T-helper 17 cell (primary cell): ENCODE results near the gene POC1B. TPM values are rescaled to one million over a fixed set of nuclear protein-coding genes. Genes with fewer than 3 reads are reported as not detected.
A peak's percentile ranks its signal among the peaks of the same experiment; 100 is the strongest.

ENCODE experiments used
- ATAC-seq: fragments of 150-1000 bp; cut with Tn5 transposase; 2 replicates; pipeline ENCODE4 v1.10.0; 2021; ENCODE audit warnings: mild to moderate bottlenecking, moderate library complexity
- DNase-seq, 3 donors: peaks; one replicate each; pipeline versions ENCODE4 v3.0.0 to v3.0.0-alpha.2; 2020 to 2021
- H3K9me3 ChIP-seq: one replicate; pipeline ENCODE4 v1.7.0; 2013; ENCODE audit warnings: low read length, mild to moderate bottlenecking; ENCODE audit not compliant: control insufficient read depth, poor library complexity, severe bottlenecking
- H3K27ac Mint-ChIP-seq: one replicate; pipeline ENCODE4 v1.8.0; 2022; ENCODE audit warnings: mild to moderate bottlenecking, moderate library complexity, mixed read lengths
- H3K27me3 Mint-ChIP-seq: one replicate; pipeline ENCODE4 v1.8.0; 2022; ENCODE audit warnings: mixed read lengths
- H3K36me3 Mint-ChIP-seq: one replicate; pipeline ENCODE4 v1.8.0; 2022; ENCODE audit warnings: low read depth, mixed read lengths
- H3K4me1 Mint-ChIP-seq: one replicate; pipeline ENCODE4 v1.8.0; 2022; ENCODE audit warnings: mild to moderate bottlenecking, mixed read lengths
- H3K4me3 Mint-ChIP-seq: one replicate; pipeline ENCODE4 v1.8.0; 2022; ENCODE audit warnings: mild to moderate bottlenecking, moderate library complexity, mixed read lengths
- total RNA-seq, 4 donors: library from RNA in 2 of 4; stranded (reverse) in 2 of 4; gene quantifications; one replicate each; pipeline ENCODE4 v1.2.3 and lab custom pipeline; 2022 to 2026

The POC1B gene
- total RNA-seq (10 to 100 TPM; 18.2 to 22.0 TPM), total RNA-seq (lab: John Stamatoyannopoulos, UW) (17.7 to 22.8 reads per million in 2 donors)

- H3K4me1 Mint-ChIP-seq: peaks cover 42% of the 10 kb centered on the region
- peak within 1 kb of the TSS; percentile 95 for H3K4me3 Mint-ChIP-seq
- peaks cover 2% of the 10 kb centered on the region for H3K36me3 Mint-ChIP-seq
- H3K27ac Mint-ChIP-seq: peak within 1 kb of the TSS; percentile 88
- H3K27me3 Mint-ChIP-seq: no peaks in the 10 kb centered on the region
- H3K9me3 ChIP-seq: no peaks in the 10 kb centered on the region
- ATAC-seq (peak; percentile 51), DNase-seq (peak; percentile 35 to 41 (median 35))
Measured at GRCh38 chr12:89525824-89526770, at the start of gene POC1B. POC1B (minus strand) TSS chr12:89526047; CDS start chr12:89525895, 152 bp downstream.

DNA sequence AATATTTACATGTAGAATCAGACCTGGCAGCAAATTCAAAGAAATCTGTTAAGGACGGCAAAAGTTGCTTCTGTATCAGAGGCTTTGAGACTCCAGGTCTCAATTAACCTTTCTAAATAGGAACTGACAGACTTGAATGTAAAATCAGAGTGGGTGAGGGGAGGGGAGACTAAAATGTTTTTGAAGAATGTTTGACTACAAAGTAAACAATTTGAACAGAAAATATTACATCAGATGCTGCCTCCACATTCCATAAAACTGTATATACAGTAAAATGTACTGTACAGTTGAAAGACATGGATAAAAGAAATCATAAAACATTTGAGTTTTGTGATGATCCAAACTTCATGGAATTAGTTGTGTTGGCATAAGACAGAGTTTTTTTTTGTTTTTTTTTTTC, 49.5 kb upstream of the POC1B start:
- Mint-ChIP-seq H3K4me3 (no peak overlapping the region), H3K36me3 (no peaks in the 10 kb centered on the region), H3K4me1 (no peaks in the 10 kb centered on the region), H3K27me3 (no peaks in the 10 kb centered on the region), H3K27ac (no peak overlapping the region)
- DNase-seq (no peak), ATAC-seq (no peak)
- H3K9me3 ChIP-seq: no peaks in the 10 kb centered on the region

DNA sequence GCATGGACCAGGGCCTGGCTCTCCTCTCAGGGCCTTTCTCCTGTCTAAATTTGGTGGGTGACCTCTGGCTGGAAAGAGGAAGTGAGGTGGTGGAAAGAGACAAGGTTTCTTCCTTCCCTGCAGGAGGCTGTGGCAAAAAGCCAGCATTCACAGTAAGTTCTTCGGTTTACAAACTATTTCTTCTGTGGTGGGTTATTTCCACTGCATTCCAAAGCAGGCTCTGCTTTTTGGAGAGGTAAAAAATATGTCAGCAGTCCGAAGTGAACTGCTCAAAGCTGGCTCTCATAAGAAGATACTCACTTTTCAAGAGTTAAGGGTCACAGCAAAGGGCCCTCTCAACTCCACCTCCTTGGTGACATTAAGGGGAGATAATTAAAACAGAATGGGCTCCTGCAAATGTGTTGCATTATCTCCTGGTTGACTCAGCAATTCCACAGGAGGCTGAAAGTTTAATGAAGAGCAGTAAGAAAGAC, 48.9 kb upstream of the POC1B start:
- ATAC-seq (no peak), DNase-seq (no peak)
- no peaks in the 10 kb centered on the region for H3K9me3 ChIP-seq
- Mint-ChIP-seq H3K27ac (no peak overlapping the region), H3K36me3 (no peaks in the 10 kb centered on the region), H3K4me3 (no peak overlapping the region), H3K4me1 (no peaks in the 10 kb centered on the region), H3K27me3 (no peaks in the 10 kb centered on the region)

DNA sequence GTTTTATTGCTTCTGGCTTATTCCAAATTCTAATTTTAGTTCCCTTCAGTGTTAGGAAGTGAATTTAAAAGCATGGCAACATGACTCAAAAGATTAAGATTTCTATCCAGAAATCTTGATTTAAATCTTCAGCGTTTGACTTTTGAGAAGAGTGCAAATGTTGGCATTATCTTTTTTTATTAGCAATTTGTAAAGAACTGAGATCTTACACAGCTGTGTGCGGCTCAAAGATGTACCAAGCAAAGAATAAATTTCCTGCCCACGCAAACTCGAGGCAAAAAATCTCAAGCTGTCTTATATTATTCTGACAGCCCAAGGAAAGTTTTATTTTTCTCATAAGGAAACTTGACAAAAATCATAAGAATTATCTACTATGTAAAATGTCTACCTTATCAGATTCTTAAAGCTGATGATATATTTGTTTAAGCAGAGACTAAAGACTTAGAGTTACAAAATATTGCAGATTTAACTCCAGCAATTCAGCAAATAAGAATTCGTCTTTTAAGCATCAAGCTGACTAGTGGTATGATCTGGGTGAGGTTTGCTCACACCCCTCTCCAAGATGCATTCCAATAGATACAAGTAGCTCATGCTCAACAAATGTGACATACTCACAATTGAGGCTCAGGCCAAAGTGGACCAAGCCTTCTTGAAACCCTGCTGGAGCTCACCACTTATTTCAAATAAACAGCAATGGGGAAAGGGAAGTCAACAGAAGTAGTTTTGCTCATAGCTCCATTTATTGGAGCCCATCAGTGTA, 47.4 kb upstream of the POC1B start:
- Mint-ChIP-seq H3K36me3 (no peaks in the 10 kb centered on the region), H3K4me3 (no peak overlapping the region), H3K4me1 (no peaks in the 10 kb centered on the region), H3K27ac (no peak overlapping the region), H3K27me3 (no peaks in the 10 kb centered on the region)
- no peak for DNase-seq
- ATAC-seq: no peak
- no peaks in the 10 kb centered on the region for H3K9me3 ChIP-seq

DNA sequence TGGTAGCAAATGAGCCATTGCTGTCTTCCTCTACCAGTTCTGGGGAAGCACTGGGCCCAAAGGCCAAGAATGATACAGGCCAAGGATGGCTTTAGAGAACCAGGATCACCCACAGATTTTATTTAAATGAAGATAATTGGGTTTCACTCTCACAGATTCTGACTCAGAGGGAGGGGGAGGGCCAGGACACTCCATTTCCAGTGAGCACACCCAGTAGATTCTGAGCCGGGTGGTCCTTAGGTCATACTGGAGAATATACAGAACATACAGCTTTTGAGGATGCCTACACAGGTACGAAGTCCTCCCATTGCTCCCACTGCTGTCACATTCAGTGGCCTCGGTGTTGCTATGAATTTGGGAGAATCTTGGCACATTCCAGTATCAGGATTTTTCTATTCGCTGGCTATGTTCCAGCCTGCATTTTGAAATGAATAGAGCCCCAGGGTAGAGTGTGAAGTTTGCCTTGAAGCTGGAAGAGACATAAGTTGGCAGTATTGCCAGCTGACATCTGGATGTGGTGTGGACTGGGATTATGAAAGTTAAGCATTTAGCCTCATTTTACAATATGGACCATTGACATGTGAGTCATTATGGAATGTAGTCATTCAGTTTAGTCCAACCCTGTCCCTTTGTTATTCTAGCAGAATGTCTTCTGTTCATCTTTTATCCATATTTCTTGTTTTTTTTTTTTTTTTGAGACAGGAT, 45.8 kb upstream of the POC1B start:
- DNase-seq (no peak), ATAC-seq (no peak)
- Mint-ChIP-seq H3K4me1 (no peaks in the 10 kb centered on the region), H3K27me3 (no peaks in the 10 kb centered on the region), H3K27ac (no peak overlapping the region), H3K4me3 (no peak overlapping the region), H3K36me3 (peaks cover 3% of the 10 kb centered on the region)
- no peaks in the 10 kb centered on the region for H3K9me3 ChIP-seq

- DNase-seq (no peak), ATAC-seq (no peak)
- H3K27ac Mint-ChIP-seq: no peak overlapping the region
- no peaks in the 10 kb centered on the region for H3K27me3 Mint-ChIP-seq
- peaks cover 3% of the 10 kb centered on the region for H3K36me3 Mint-ChIP-seq
- H3K4me3 Mint-ChIP-seq: no peak overlapping the region
- H3K4me1 Mint-ChIP-seq: no peaks in the 10 kb centered on the region
- no peaks in the 10 kb centered on the region for H3K9me3 ChIP-seq
Measured at GRCh38 chr12:89568484-89568883, 42.6 kb upstream of the POC1B start.

GRCh38 chr12:89567691-89568239, 41.9 kb upstream of the POC1B start:
- no peaks in the 10 kb centered on the region for H3K27me3 Mint-ChIP-seq
- DNase-seq: no peak
- H3K36me3 Mint-ChIP-seq: peaks cover 3% of the 10 kb centered on the region
- H3K27ac Mint-ChIP-seq: no peak overlapping the region
- H3K4me1 Mint-ChIP-seq: no peaks in the 10 kb centered on the region
- H3K9me3 ChIP-seq: no peaks in the 10 kb centered on the region
- H3K4me3 Mint-ChIP-seq: no peak overlapping the region
- no peak for ATAC-seq

GRCh38 chr12:89566615-89567014, 40.8 kb upstream of the POC1B start:
- Mint-ChIP-seq H3K27ac (no peak overlapping the region), H3K4me1 (no peaks in the 10 kb centered on the region), H3K4me3 (no peak overlapping the region), H3K27me3 (no peaks in the 10 kb centered on the region), H3K36me3 (peaks cover 3% of the 10 kb centered on the region)
- ATAC-seq (no peak), DNase-seq (no peak)
- no peaks in the 10 kb centered on the region for H3K9me3 ChIP-seq

DNA sequence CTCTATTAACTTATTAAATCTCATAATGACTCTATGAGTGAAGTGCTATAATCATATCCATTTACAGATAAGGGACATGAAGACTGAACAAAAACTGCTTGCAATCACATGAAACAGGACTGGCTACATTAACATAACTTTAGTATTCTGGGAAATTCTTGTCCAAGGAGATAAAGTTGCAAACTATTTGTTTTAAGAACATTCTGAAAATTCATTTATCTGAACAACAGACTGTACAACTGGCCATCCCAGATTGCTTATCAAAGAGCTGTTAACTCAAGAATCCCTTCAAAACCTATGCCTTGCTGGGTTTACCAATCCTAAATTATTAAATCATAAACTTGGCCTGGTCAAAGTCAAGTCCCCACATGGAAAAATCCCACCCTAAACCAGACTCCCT, 39.2 kb upstream of the POC1B start:
- H3K36me3 Mint-ChIP-seq: peaks cover 3% of the 10 kb centered on the region
- H3K27me3 Mint-ChIP-seq: no peaks in the 10 kb centered on the region
- no peaks in the 10 kb centered on the region for H3K9me3 ChIP-seq
- ATAC-seq (no peak), DNase-seq (no peak)
- H3K4me1 Mint-ChIP-seq: no peaks in the 10 kb centered on the region
- no peak overlapping the region for H3K4me3 Mint-ChIP-seq
- no peak overlapping the region for H3K27ac Mint-ChIP-seq

GRCh38 chr12:89559753-89560152, 33.9 kb upstream of the POC1B start:
- ATAC-seq: no peak
- Mint-ChIP-seq H3K36me3 (no peaks in the 10 kb centered on the region), H3K27ac (no peak overlapping the region)

DNA sequence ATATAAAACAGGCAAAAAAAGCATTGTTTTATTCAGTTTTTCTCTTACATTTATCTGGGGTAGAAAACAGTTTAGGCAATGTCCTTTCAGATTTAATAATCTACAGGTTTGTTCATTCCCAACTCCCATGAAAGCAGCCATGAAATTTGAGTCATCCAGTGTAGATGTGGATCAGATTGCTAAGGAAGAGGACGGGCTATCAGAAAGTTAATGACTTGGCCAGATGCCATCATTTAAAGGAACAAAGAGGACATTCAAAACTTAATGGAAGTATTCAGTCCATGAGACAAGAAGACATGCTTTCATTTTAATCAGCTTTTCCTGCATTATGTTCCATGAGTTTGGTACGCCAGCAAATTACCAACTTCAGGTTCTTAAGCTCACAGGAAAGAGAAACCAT, 31.1 kb upstream of the POC1B start:
- ATAC-seq (no peak), DNase-seq (no peak)
- Mint-ChIP-seq H3K4me1 (no peaks in the 10 kb centered on the region), H3K27me3 (no peaks in the 10 kb centered on the region), H3K27ac (no peak overlapping the region), H3K4me3 (no peak overlapping the region), H3K36me3 (peaks cover 2% of the 10 kb centered on the region)
- H3K9me3 ChIP-seq: no peaks in the 10 kb centered on the region

More at GRCh38 chr12:89559753-89560152, 33.9 kb upstream of the POC1B start:
- Mint-ChIP-seq H3K4me3 (no peak overlapping the region), H3K27me3 (no peaks in the 10 kb centered on the region), H3K4me1 (no peaks in the 10 kb centered on the region)
- H3K9me3 ChIP-seq: no peaks in the 10 kb centered on the region
- no peak for DNase-seq

DNA sequence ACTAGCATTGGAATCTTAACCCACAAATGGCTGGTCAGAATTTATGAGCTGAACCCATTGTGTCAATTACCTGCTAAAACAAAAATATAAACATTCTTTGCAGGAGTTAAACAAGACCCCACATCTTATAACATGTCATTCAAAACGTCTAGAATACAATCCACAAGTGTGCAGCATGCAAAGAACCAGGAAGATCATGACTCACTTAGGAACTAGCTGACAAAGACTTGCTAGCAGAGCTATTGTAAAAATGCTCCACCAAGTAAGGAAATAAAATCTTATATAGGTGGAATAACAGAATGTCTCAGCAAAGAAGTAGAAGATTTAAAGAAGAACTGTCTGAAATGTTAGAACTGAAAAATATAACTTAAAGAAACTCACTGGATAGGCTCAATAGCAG, 26.5 kb upstream of the POC1B start:
- H3K27me3 Mint-ChIP-seq: no peaks in the 10 kb centered on the region
- H3K4me1 Mint-ChIP-seq: no peaks in the 10 kb centered on the region
- H3K9me3 ChIP-seq: no peaks in the 10 kb centered on the region
- H3K27ac Mint-ChIP-seq: no peak overlapping the region
- no peak for DNase-seq
- peaks cover 2% of the 10 kb centered on the region for H3K36me3 Mint-ChIP-seq
- ATAC-seq: no peak
- no peak overlapping the region for H3K4me3 Mint-ChIP-seq

DNA sequence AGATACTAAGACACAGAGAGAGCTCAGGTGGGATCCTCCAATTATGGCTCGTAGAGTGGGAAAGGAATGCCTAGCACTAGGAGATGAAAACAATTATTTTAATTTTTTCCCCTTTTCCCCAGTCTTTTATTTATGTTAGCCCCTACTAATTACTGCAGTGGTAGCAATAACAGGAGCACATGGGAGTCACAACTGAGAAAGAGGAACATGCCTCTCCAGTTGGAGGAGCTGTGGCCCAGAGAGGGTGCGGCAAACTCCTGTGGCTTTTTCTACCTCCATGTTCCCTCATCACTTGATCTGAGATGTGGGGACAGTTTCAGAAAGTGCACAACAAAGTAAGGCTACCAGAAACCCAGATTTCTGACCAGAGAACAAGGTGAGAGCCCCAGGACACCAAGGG, 25.9 kb upstream of the POC1B start:
- Mint-ChIP-seq H3K4me1 (no peaks in the 10 kb centered on the region), H3K36me3 (peaks cover 2% of the 10 kb centered on the region), H3K27me3 (no peaks in the 10 kb centered on the region), H3K27ac (no peak overlapping the region), H3K4me3 (no peak overlapping the region)
- ATAC-seq: no peak
- no peak for DNase-seq
- H3K9me3 ChIP-seq: no peaks in the 10 kb centered on the region
